HG03521 (cell line): ENCODE measurements around the gene NDUFA7.
"Not testable (repeated sequence)": the region's sequence is repeated elsewhere in the genome, so short reads cannot be mapped to it uniquely, and the experiment has no call there.

ENCODE experiments used
- ATAC-seq: cut with Tn5 transposase; IDR thresholded peaks from one replicate; pipeline ENCODE4 v1.9.1; 2021; ENCODE audit warnings: mild to moderate bottlenecking, moderate library complexity; ENCODE audit not compliant: unreplicated experiment

NDUFA7 gene

GRCh38 chr19:8269724-8270123 lies 51.5 kb downstream of the NDUFA7 start:
- no peak for ATAC-seq

DNA sequence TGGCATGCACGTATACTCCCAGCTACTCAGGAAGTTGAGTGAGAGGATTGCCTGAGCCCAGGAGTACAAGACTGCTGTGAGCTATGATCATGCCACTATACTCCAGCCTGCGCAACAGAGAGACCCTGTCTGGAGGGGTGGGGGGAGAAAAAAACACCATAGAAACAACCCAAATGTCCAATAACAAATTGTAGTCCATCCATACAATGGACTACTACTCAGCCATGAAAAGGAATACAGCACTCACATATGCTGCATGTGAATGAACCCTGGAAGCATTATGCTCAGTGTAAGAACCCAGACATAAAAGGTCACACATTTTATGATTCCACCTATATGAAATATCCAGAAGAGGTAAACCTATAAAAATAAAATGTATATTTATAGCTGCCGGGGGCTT lies 55.3 kb downstream of the NDUFA7 start:
- ATAC-seq: no peak

DNA sequence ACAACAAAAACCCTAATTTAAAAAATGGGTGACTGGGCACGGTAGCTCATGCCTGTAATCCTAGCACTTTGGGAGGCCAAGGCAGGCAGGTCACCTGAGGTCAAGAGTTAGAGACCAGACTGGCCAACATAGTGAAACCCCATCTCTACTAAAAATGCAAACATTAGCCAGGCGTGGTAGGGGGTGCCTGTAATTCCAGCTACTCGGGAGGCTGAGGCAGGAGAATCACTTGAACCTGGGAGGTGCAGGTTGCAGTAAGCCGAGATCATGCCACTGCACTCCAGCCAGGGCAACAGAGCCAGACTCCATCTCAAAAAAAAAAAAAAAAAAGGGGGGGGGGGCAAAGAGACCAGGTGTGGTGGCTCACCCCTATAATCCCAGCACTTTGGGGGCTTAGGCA lies 56.9 kb downstream of the NDUFA7 start:
- ATAC-seq: not testable (repeated sequence)

DNA sequence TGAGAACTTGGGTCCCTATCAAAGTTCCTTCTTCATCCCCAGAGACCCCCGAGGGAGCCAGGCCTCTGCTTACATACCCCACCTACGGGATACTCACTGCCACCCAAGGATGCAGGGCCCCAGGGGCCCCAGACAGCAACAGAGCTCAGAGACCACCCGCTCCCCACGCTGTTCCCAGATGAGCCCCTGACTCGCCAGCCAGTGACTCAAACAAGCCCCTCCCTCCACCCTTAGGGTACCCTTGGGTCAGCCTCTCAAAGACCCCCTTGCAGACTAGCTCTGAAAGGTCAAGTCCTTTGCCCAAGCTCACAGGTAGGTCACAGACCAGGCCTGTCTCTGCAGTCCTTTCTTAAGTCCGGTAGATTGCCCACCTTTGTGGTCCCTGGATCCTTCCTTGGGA lies 58.7 kb downstream of the NDUFA7 start:
- ATAC-seq: no peak

- no peak for ATAC-seq
These were observed 59.3 kb downstream of the NDUFA7 start for GRCh38 chr19:8261881-8262280.

- ATAC-seq: no peak
These were observed 59.8 kb downstream of the NDUFA7 start for GRCh38 chr19:8261347-8261746.
